ENCODE results near the gene MORN5. TPM values are rescaled to one million over a fixed set of nuclear protein-coding genes. Genes with fewer than 3 reads are reported as not detected.

MORN5 gene
- total and polyA plus RNA-seq, 8 donors: 3.3 to 80.4 (median 13.6) TPM; not detected in 5

DNA sequence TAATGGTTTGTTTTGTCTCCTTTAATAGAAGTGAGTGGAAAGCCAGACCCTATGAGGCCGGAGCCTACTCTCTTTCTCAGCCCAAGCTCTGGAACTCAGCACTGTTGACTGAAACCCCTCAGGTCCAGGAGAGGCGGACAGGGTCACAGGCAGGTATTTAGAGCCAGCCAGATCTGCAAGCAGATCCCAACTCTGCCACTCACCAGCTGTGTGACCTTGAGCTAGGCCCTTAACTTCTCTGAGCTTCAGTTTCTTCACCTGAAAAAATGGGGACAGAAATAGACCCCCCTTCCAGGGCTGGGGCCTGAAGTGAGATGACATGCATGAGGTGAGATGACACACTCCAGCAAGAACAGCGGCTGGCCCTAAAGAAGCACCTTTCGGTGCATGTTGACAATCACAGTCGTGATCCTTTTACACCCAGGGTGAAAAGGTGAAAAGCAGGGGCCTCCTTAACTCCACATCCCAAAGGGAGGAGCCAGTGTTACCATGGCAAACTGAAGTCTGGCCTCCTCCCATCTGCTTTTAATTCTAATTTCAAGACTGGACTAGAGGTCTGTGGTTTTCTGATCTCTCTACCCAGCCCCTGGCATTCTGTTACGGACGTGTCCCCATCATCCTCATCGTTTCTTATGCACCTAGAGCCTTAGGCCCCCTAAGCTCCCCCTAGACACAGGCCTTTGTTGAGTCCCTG is 27.2 kb downstream of the MORN5 start:
- Histone ChIP-seq H3K4me1 (peaks cover 0 to 10% (median 0%) of the 10 kb centered on the region in 4 donors), H3K9me3 (no peaks in the 10 kb centered on the region), H3K27me3 (peaks cover 0 to 10% (median 0%) of the 10 kb centered on the region in 3 donors), H3K36me3 (no peaks in the 10 kb centered on the region), H3K27ac (no peak overlapping the region), H3K4me3 (no peak overlapping the region)
- no peak for DNase-seq
- intact Hi-C loops (cut with DNase I; ENCODE audit: low total_unique reads): no loop called here
- no peak for TF ChIP-seq EP300 (IDR thresholded peaks at IDR 0.05)
- TF ChIP-seq POLR2A (IDR thresholded peaks at IDR 0.05): no peak
- TF ChIP-seq, protein P1, sequence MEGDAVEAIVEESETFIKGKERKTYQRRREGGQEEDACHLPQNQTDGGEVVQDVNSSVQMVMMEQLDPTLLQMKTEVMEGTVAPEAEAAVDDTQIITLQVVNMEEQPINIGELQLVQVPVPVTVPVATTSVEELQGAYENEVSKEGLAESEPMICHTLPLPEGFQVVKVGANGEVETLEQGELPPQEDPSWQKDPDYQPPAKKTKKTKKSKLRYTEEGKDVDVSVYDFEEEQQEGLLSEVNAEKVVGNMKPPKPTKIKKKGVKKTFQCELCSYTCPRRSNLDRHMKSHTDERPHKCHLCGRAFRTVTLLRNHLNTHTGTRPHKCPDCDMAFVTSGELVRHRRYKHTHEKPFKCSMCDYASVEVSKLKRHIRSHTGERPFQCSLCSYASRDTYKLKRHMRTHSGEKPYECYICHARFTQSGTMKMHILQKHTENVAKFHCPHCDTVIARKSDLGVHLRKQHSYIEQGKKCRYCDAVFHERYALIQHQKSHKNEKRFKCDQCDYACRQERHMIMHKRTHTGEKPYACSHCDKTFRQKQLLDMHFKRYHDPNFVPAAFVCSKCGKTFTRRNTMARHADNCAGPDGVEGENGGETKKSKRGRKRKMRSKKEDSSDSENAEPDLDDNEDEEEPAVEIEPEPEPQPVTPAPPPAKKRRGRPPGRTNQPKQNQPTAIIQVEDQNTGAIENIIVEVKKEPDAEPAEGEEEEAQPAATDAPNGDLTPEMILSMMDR (IDR thresholded peaks at IDR 0.05): no peak
- TF ChIP-seq POLR2AphosphoS5 (IDR thresholded peaks at IDR 0.05): no peak
- 87 to 97% (median 92%) methylated on average over 8 of the region's 8 CpGs for WGBS, 5 donors

DNA sequence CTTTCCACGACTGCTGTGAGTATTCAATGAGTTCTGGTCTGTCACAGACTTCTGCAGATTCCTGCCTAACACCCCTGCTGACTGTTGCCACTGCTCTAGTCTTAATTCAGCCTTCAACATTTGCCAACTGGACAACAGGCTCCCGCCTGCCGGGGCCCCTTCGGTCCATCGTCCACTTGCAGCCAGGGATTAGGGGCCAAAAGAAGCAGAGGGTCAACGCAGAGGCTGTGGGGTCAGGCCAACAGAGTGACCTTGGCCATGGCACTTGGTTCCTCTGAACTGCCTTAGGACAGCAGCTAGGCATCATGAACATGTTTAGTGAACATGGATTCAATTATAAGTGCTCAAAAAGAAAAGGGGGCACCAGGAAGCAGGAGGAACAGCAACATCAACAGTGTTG is 28.7 kb downstream of the MORN5 start:
- 83 to 94% (median 91%) methylated on average over 6 of the region's 6 CpGs for WGBS, 5 donors
- intact Hi-C loops (cut with DNase I; ENCODE audit: low total_unique reads): no loop called here
- no peaks in the 10 kb centered on the region for H3K36me3 ChIP-seq
- no peaks in the 10 kb centered on the region for H3K27me3 ChIP-seq
- H3K27ac ChIP-seq: no peak overlapping the region
- no peak for DNase-seq
- H3K4me3 ChIP-seq: no peak overlapping the region
- TF ChIP-seq EP300 (IDR thresholded peaks at IDR 0.05) (no peak), POLR2A (IDR thresholded peaks at IDR 0.05) (no peak), POLR2AphosphoS5 (IDR thresholded peaks at IDR 0.05) (no peak)
- TF ChIP-seq, protein P1 (IDR thresholded peaks at IDR 0.05): no peak
- H3K9me3 ChIP-seq: no peaks in the 10 kb centered on the region
- peaks cover 0 to 10% (median 0%) of the 10 kb centered on the region in 4 donors for H3K4me1 ChIP-seq

DNA sequence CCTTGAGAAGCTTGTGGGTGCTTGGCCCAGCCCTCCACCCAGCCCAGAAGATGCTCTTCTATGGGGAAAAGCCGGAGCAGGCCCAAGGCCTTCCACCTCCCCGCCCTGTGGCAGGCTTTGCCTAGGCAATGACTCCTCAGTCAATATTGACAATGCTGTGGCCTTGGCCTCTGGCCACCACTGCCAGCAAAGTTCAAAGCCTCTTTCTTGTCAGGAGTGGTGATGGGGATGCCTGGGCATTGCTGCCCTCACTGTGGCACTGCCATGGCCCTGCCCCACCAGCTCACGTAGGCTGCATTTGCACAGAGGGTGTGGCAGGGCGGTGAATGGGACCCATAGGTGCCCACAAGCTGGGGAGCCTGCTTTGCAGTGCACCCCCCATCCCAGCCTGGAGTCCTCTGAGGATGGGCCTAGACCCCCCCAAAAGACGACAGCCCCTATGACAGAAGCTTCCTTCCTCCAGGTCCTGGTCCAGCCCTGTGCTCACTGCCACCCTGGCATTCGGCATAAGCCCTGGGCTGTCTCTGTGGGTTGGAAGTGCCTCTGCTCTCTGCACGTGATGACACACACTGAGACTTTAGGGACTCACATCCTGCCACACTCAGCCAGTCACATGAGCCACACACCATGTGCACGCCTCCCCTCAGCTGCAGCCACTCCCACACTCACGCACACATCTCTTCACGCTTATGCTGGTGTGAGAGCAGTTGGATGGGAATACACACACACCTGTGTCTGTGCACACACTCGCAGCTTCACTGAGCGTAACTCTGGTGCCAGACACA is 31.1 kb downstream of the MORN5 start:
- Histone ChIP-seq H3K27me3 (no peaks in the 10 kb centered on the region), H3K9me3 (no peaks in the 10 kb centered on the region), H3K27ac (no peak overlapping the region), H3K4me1 (peaks cover 0 to 10% (median 0%) of the 10 kb centered on the region in 4 donors), H3K4me3 (no peak overlapping the region), H3K36me3 (no peaks in the 10 kb centered on the region)
- WGBS, 5 donors: 55 to 74% (median 65%) methylated on average over 12 of the region's 12 CpGs
- TF ChIP-seq POLR2AphosphoS5 (IDR thresholded peaks at IDR 0.05) (peak in 1 of 3 donors; percentile 23), EP300 (IDR thresholded peaks at IDR 0.05) (no peak), POLR2A (IDR thresholded peaks at IDR 0.05) (no peak)
- intact Hi-C loops (cut with DNase I; ENCODE audit: low total_unique reads): no loop called here
- DNase-seq: peak; percentile 36 to 55

DNA sequence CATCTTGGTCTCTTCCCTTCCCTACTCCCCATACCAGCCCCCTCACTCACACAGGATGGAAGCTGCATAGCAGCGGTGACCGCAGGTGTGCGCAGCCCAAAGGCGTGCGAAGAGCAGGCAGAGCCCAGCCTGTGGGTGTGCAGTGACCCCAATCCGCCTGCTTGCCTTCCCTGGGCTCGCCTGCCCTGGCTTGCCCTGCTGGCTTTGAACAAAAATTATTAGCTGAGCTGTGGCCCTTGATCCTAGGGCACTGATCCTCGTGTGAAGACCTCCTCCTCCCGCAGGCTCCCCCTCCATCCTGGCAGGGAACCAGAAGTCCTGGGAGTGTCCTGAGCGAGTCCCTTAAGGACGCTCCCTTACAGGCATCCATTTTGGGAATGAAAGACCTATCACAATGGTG is 31.9 kb downstream of the MORN5 start:
- peaks cover 0 to 10% (median 0%) of the 10 kb centered on the region in 4 donors for H3K4me1 ChIP-seq
- no peak overlapping the region for H3K27ac ChIP-seq
- DNase-seq: no peak
- WGBS, 5 donors: 71 to 86% (median 85%) methylated on average over 11 of the region's 11 CpGs
- no peak for TF ChIP-seq POLR2AphosphoS5 (IDR thresholded peaks at IDR 0.05)
- TF ChIP-seq, protein P1 (IDR thresholded peaks at IDR 0.05): no peak
- TF ChIP-seq EP300 (IDR thresholded peaks at IDR 0.05): no peak
- no peak for TF ChIP-seq POLR2A (IDR thresholded peaks at IDR 0.05)
- no peaks in the 10 kb centered on the region for H3K9me3 ChIP-seq
- no peaks in the 10 kb centered on the region for H3K27me3 ChIP-seq
- intact Hi-C loops (cut with DNase I; ENCODE audit: low total_unique reads): no loop called here
- no peak overlapping the region for H3K4me3 ChIP-seq
- H3K36me3 ChIP-seq: no peaks in the 10 kb centered on the region

Measured in stomach (tissue), 9 donors.